ENCODE data around the gene NDP.

Gene NDP, protein sequence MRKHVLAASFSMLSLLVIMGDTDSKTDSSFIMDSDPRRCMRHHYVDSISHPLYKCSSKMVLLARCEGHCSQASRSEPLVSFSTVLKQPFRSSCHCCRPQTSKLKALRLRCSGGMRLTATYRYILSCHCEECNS

DNA sequence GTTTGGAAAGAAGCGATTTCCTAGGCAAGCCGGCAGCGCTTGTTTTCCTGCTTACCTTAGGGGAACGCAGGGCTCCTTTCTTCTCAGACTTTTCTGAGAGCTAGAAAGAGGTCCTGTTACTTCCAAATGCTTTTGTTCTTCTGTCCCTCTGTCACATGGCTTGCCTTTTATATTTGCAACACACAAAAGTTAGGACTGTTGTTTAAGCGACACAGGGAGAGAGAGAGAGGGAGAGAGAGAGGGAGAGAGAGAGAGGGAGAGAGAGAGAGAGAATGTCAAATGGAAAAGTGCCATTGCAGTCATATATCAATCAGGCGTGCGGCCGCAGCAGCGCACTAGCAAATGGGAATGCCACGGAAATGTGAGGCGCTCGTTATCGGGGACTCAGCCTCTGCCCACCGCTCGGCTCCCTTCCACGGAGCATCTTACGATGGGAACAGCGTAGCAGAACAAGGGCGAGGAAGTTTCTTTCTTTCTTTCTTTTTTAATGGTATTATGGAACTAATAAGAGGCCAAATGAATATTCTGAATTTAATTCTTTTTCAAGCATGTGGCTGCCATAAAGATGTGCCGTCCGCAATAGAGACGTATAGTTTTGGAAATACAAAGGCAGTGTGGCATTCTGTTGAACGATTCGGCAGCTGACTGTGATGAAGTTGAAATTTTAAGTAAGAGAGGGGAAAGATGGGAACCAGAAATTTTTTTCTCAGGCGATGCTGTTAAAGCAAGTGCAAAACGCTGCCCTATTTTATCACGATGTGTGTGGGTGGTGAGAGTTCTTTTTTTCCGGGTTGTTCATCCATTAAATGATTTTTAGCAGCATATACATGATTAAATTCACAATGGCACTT, at the start of gene NDP:
TSS of gene NDP (minus strand) at position 142 of the 851 bp plus-strand sequence. CDS start 14,745 bp downstream, outside the sequence.
- no peak within 1 kb of the TSS; the same call in 1 of the 2 replicates for H3K4me3 ChIP-seq (ENCODE audit: low read depth, low read length)
- TF ChIP-seq, protein P1, sequence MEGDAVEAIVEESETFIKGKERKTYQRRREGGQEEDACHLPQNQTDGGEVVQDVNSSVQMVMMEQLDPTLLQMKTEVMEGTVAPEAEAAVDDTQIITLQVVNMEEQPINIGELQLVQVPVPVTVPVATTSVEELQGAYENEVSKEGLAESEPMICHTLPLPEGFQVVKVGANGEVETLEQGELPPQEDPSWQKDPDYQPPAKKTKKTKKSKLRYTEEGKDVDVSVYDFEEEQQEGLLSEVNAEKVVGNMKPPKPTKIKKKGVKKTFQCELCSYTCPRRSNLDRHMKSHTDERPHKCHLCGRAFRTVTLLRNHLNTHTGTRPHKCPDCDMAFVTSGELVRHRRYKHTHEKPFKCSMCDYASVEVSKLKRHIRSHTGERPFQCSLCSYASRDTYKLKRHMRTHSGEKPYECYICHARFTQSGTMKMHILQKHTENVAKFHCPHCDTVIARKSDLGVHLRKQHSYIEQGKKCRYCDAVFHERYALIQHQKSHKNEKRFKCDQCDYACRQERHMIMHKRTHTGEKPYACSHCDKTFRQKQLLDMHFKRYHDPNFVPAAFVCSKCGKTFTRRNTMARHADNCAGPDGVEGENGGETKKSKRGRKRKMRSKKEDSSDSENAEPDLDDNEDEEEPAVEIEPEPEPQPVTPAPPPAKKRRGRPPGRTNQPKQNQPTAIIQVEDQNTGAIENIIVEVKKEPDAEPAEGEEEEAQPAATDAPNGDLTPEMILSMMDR (IDR thresholded peaks at IDR 0.05; ENCODE audit: low read depth, low read length) = no peak

GRCh38 chrX:44022964-44023363, 49.8 kb upstream of the NDP start:
- TF ChIP-seq, protein P1 (IDR thresholded peaks at IDR 0.05; ENCODE audit: low read depth, low read length) = no peak
- no peak overlapping the region for H3K4me3 ChIP-seq (ENCODE audit: low read depth, low read length)

DNA sequence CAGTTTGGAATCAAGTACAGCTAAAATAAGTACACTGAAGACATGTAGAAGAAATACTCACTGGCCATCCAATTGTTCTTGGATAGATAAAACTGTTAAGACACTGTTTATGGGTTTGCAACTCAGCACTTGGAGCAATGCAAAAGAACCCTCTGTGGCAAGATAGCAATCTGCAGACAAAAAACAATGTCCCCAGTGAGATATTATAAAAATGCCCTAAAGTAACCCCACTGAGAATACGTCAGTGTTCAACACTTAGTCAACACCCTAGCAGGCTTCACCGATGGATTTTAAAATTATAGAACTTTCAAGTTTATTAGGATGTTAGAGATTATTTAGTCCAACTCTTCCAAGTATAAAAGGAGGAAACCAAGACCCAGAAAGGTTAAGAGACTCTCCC, 47.5 kb upstream of the NDP start:
- H3K4me3 ChIP-seq (ENCODE audit: low read depth, low read length) = no peak overlapping the region
- TF ChIP-seq, protein P1 (IDR thresholded peaks at IDR 0.05; ENCODE audit: low read depth, low read length) = no peak

- TF ChIP-seq, protein P1 (IDR thresholded peaks at IDR 0.05; ENCODE audit: low read depth, low read length) = no peak
- no peak overlapping the region for H3K4me3 ChIP-seq (ENCODE audit: low read depth, low read length)
Observed at GRCh38 chrX:44019911-44020310, 46.7 kb upstream of the NDP start.

- TF ChIP-seq, protein P1 (IDR thresholded peaks at IDR 0.05; ENCODE audit: low read depth, low read length) = no peak
- no peak overlapping the region for H3K4me3 ChIP-seq (ENCODE audit: low read depth, low read length)
Observed at GRCh38 chrX:44017676-44018075, 44.5 kb upstream of the NDP start.

- TF ChIP-seq, protein P1 (IDR thresholded peaks at IDR 0.05; ENCODE audit: low read depth, low read length) = no peak
- no peak overlapping the region for H3K4me3 ChIP-seq (ENCODE audit: low read depth, low read length)
Observed at GRCh38 chrX:44016906-44017305, 43.7 kb upstream of the NDP start.

GRCh38 chrX:44012484-44013096, 39.4 kb upstream of the NDP start:
- no peak overlapping the region for H3K4me3 ChIP-seq (ENCODE audit: low read depth, low read length)
- TF ChIP-seq, protein P1 (IDR thresholded peaks at IDR 0.05; ENCODE audit: low read depth, low read length) = no peak

Measured in WI38 (cell line).